Right lobe of liver (tissue), 4 donors: ENCODE data around the gene PLCL2.

Experiments
- POLR2A ChIP-seq: fragments of 450-650 bp; IDR thresholded peaks from one replicate; pipeline ENCODE4 v1.6.1; 2017; ENCODE audit warnings: antibody characterized with exemption, mild to moderate bottlenecking
- TF ChIP-seq, protein P1 (sequence below), 4 donors: fragments of 200-600 bp in 3 of 4; fragments of 450-650 bp in 1 of 4; IDR thresholded peaks; one replicate each; pipeline versions ENCODE4 v1.5.1 to v1.8.0; 2016 to 2022; ENCODE audit warnings: antibody characterized with exemption in 4 of 4, mild to moderate bottlenecking in 2 of 4
- donor health status: DM: no; HTN: no; CAD: no.
- donor health status: DM: no; HTN: no; CAD: no.
- donor health status: DM: no; HTN: yes; CAD: no.

DNA sequence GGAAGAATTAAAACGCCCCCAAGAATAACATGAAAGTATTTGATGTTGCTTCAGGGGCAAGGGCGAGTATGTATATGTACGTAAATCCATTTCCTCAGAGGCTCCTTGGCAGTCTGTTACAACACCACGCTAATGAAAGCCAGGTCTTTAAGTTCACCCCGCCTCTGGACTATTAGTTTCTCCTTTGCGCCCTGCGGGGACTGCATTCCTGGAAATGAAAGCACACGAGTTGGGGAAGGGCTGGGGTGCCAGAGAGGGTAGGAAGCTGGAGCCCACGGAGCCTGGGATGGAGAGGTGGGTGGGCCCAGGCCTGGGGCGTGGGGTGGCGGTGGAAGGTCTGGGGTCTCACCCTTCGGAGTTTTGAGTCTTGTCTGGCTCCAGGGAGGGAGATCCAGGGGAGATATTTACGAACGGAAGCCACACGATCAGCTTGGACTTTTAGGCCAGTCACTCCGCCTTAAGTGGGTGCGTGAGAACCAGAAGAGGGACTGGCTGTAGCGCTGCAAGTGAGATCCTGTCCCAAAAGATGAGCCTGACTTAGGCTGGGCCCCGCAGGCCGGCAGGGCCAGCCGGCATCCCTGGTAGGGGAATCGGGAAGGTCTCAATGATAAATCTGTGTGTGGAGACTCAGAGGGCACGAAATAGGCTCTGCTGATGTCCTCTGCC lies 1.6 kb upstream of the PLCL2 start:
- TF ChIP-seq POLR2A, result no peak
- TF ChIP-seq, protein P1, sequence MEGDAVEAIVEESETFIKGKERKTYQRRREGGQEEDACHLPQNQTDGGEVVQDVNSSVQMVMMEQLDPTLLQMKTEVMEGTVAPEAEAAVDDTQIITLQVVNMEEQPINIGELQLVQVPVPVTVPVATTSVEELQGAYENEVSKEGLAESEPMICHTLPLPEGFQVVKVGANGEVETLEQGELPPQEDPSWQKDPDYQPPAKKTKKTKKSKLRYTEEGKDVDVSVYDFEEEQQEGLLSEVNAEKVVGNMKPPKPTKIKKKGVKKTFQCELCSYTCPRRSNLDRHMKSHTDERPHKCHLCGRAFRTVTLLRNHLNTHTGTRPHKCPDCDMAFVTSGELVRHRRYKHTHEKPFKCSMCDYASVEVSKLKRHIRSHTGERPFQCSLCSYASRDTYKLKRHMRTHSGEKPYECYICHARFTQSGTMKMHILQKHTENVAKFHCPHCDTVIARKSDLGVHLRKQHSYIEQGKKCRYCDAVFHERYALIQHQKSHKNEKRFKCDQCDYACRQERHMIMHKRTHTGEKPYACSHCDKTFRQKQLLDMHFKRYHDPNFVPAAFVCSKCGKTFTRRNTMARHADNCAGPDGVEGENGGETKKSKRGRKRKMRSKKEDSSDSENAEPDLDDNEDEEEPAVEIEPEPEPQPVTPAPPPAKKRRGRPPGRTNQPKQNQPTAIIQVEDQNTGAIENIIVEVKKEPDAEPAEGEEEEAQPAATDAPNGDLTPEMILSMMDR (IDR thresholded peaks at IDR 0.05), result no peak
